Thyroid gland (tissue), 4 donors: ENCODE data around the gene USH1G.

Experiments used
- POLR2A ChIP-seq, 2 donors: fragments of 450-650 bp; IDR thresholded peaks; one replicate each; pipeline ENCODE4 v1.6.1; 2017; ENCODE audit warnings: antibody characterized with exemption in 2 of 2, mild to moderate bottlenecking in 2 of 2, moderate library complexity in 1 of 2
- TF ChIP-seq, protein P1 (sequence below), 6 experiments: fragments of 200-600 bp in 3 of 6; fragments of 450-650 bp in 3 of 6; sonication (generic) in 3 of 6; IDR thresholded peaks; one replicate each; pipeline ENCODE4 v1.5.1; 2016 to 2019; ENCODE audit warnings: antibody characterized with exemption in 6 of 6, mild to moderate bottlenecking in 2 of 6, inconsistent platforms in 1 of 6, moderate library complexity in 1 of 6

DNA sequence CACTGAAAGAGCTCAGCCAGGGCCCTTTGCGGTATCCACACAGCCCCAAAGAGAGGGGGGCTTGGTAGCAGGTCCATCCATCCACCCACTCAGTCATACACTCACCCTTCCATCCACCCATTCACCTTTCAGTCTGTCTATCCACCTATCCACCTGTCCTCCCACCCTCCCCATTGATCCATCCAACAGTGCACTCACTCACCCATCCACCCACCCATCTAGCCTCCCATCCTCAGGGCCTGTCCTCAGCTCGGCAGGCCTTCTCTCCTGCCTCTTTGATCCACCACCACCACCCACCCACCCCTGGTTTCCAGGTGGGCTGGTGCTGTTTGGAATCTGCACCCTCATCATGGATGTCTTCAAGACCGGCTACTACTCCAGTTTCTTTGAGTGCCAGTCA is 2.2 kb upstream of the USH1G start:
- TF ChIP-seq, protein P1, sequence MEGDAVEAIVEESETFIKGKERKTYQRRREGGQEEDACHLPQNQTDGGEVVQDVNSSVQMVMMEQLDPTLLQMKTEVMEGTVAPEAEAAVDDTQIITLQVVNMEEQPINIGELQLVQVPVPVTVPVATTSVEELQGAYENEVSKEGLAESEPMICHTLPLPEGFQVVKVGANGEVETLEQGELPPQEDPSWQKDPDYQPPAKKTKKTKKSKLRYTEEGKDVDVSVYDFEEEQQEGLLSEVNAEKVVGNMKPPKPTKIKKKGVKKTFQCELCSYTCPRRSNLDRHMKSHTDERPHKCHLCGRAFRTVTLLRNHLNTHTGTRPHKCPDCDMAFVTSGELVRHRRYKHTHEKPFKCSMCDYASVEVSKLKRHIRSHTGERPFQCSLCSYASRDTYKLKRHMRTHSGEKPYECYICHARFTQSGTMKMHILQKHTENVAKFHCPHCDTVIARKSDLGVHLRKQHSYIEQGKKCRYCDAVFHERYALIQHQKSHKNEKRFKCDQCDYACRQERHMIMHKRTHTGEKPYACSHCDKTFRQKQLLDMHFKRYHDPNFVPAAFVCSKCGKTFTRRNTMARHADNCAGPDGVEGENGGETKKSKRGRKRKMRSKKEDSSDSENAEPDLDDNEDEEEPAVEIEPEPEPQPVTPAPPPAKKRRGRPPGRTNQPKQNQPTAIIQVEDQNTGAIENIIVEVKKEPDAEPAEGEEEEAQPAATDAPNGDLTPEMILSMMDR (IDR thresholded peaks at IDR 0.05) = no peak
- TF ChIP-seq POLR2A (IDR thresholded peaks at IDR 0.05) = no peak
